H9 (cell line): ENCODE data around the gene SCGB1A1. TPM values are rescaled to one million over a fixed set of nuclear protein-coding genes. Genes with fewer than 3 reads are reported as not detected.

Experiments used
- DNase-seq: peaks from one replicate; pipeline ENCODE4 v3.0.0-alpha.2; 2017
- H2AFZ ChIP-seq: one replicate; pipeline ENCODE4 v1.6.1; 2013; ENCODE audit warnings: mild to moderate bottlenecking, low read length, control low read depth, moderate library complexity
- H2AK5ac ChIP-seq: 2 replicates; pipeline ENCODE4 v1.6.1; 2013; ENCODE audit warnings: low read length, control low read depth, mixed read lengths; ENCODE audit not compliant: insufficient read length
- H2BK120ac ChIP-seq: one replicate; pipeline ENCODE4 v1.6.1; 2013; ENCODE audit warnings: low read depth, mild to moderate bottlenecking, low read length, control low read depth, inconsistent platforms; ENCODE audit not compliant: poor library complexity, severe bottlenecking
- H2BK12ac ChIP-seq: 2 replicates; pipeline ENCODE4 v1.6.1; 2013; ENCODE audit warnings: low read length, control low read depth, mixed read lengths, low read depth; ENCODE audit not compliant: insufficient read length
- H2BK15ac ChIP-seq: 2 replicates; pipeline ENCODE4 v1.6.1; 2013; ENCODE audit warnings: low read depth, low read length, control low read depth
- H2BK20ac ChIP-seq: one replicate; pipeline ENCODE4 v1.6.1; 2013; ENCODE audit warnings: low read depth, mild to moderate bottlenecking, low read length, control low read depth, inconsistent platforms; ENCODE audit not compliant: poor library complexity, severe bottlenecking
- H2BK5ac ChIP-seq: 2 replicates; pipeline ENCODE4 v1.6.1; 2013; ENCODE audit warnings: low read length, control low read depth, mixed read lengths; ENCODE audit not compliant: insufficient read length
- H3K14ac ChIP-seq: 2 replicates; pipeline ENCODE4 v1.6.1; 2013; ENCODE audit warnings: low read length, control low read depth; ENCODE audit not compliant: insufficient read depth
- H3K18ac ChIP-seq: 2 replicates; pipeline ENCODE4 v1.6.1; 2013; ENCODE audit warnings: low read depth, mild to moderate bottlenecking, mixed read lengths, low read length, control low read depth; ENCODE audit not compliant: insufficient read length
- H3K23ac ChIP-seq: 2 replicates; pipeline ENCODE4 v1.6.1; 2013; ENCODE audit warnings: low read length, control low read depth, mixed read lengths, low read depth; ENCODE audit not compliant: insufficient read length
- H3K23me2 ChIP-seq: 2 replicates; pipeline ENCODE4 v1.6.1; 2013; ENCODE audit warnings: low read depth, mild to moderate bottlenecking, mixed read lengths, low read length, control low read depth; ENCODE audit not compliant: insufficient read length, poor library complexity, severe bottlenecking
- H3K27ac ChIP-seq: 2 replicates; pipeline ENCODE4 v1.5.1; 2013; ENCODE audit warnings: low read length, control low read depth, mixed read lengths, low read depth; ENCODE audit not compliant: insufficient read length
- H3K27me3 ChIP-seq: 2 replicates; pipeline ENCODE4 v1.6.1; 2013; ENCODE audit warnings: low read length, control low read depth, inconsistent platforms; ENCODE audit not compliant: insufficient read depth
- H3K4ac ChIP-seq: 2 replicates; pipeline ENCODE4 v1.6.1; 2013; ENCODE audit warnings: low read depth, mild to moderate bottlenecking, control low read depth, inconsistent platforms, low read length, moderate library complexity
- H3K4me1 ChIP-seq: 2 replicates; pipeline ENCODE4 v1.6.1; 2013; ENCODE audit warnings: low read length, control low read depth, inconsistent platforms; ENCODE audit not compliant: insufficient read depth
- H3K4me2 ChIP-seq: 2 replicates; pipeline ENCODE4 v1.6.1; 2013; ENCODE audit warnings: low read length, control low read depth, mixed read lengths; ENCODE audit not compliant: insufficient read length, insufficient read depth
- H3K56ac ChIP-seq: 2 replicates; pipeline ENCODE4 v1.6.1; 2013; ENCODE audit warnings: low read depth, mild to moderate bottlenecking, mixed read lengths, low read length, control low read depth; ENCODE audit not compliant: insufficient read length
- H3K79me1 ChIP-seq: 2 replicates; pipeline ENCODE4 v1.6.1; 2013; ENCODE audit warnings: low read depth, mild to moderate bottlenecking, moderate library complexity, low read length, control low read depth, inconsistent platforms; ENCODE audit not compliant: insufficient read depth, poor library complexity, severe bottlenecking
- H3K79me2 ChIP-seq: 2 replicates; pipeline ENCODE4 v1.6.1; 2013; ENCODE audit warnings: low read length, control low read depth, inconsistent platforms; ENCODE audit not compliant: insufficient read depth
- H3K9ac ChIP-seq: 2 replicates; pipeline ENCODE4 v1.6.1; 2013; ENCODE audit warnings: low read length, control low read depth, mixed read lengths; ENCODE audit not compliant: insufficient read length; ENCODE audit errors: extremely low read depth
- H3K9me3 ChIP-seq: one replicate; pipeline ENCODE4 v1.6.1; 2013; ENCODE audit warnings: low read depth, low read length, inconsistent platforms; ENCODE audit not compliant: control insufficient read depth
- H3T11ph ChIP-seq: one replicate; pipeline ENCODE4 v1.6.1; 2013; ENCODE audit warnings: mild to moderate bottlenecking, low read length, control low read depth, inconsistent platforms
- H4K20me1 ChIP-seq: one replicate; pipeline ENCODE4 v1.6.1; 2013; ENCODE audit not compliant: control insufficient read depth, insufficient read length, insufficient read depth
- H4K5ac ChIP-seq: 2 replicates; pipeline ENCODE4 v1.6.1; 2013; ENCODE audit warnings: low read depth, mild to moderate bottlenecking, mixed read lengths, low read length, control low read depth; ENCODE audit not compliant: insufficient read length
- H4K8ac ChIP-seq: replicated peaks from 2 replicates; pipeline ENCODE4 v1.6.1; 2013; ENCODE audit warnings: low read length, control low read depth, mixed read lengths, low read depth; ENCODE audit not compliant: insufficient read length
- H4K91ac ChIP-seq: 2 replicates; pipeline ENCODE4 v1.6.1; 2013; ENCODE audit warnings: low read depth, mild to moderate bottlenecking, moderate library complexity, mixed read lengths, low read length, control low read depth; ENCODE audit not compliant: insufficient read length
- H3K27ac Mint-ChIP-seq, 3 experiments: 2 replicates in 2 of 3; 3 replicates in 1 of 3; pipeline ENCODE4 v1.8.0; 2020 to 2021; ENCODE audit warnings: mixed read lengths in 3 of 3, mild to moderate bottlenecking in 1 of 3, moderate library complexity in 1 of 3
- H3K27me3 Mint-ChIP-seq: 2 replicates; pipeline ENCODE4 v1.8.0; 2021; ENCODE audit warnings: low read depth, mild to moderate bottlenecking, moderate library complexity, mixed read lengths
- H3K36me3 Mint-ChIP-seq, 3 experiments: 2 replicates in 2 of 3; 3 replicates in 1 of 3; pipeline ENCODE4 v1.8.0; 2020 to 2021; ENCODE audit warnings: low read depth in 3 of 3, mixed read lengths in 3 of 3; ENCODE audit not compliant: insufficient read depth in 1 of 3
- H3K4me1 Mint-ChIP-seq, 2 experiments: 2 replicates each; pipeline ENCODE4 v1.8.0; 2020; ENCODE audit warnings: mixed read lengths in 2 of 2
- H3K4me3 Mint-ChIP-seq, 2 experiments: 2 replicates in 1 of 2; 3 replicates in 1 of 2; pipeline ENCODE4 v1.8.0; 2020 to 2021; ENCODE audit warnings: mild to moderate bottlenecking in 2 of 2, mixed read lengths in 2 of 2, moderate library complexity in 1 of 2
- H3K9me3 Mint-ChIP-seq, 2 experiments: 2 replicates in 1 of 2; 3 replicates in 1 of 2; pipeline ENCODE4 v1.8.0; 2020; ENCODE audit warnings: mild to moderate bottlenecking in 2 of 2, mixed read lengths in 2 of 2, moderate library complexity in 1 of 2
- WGBS: extraction: QIAGEN DNeasy Blood & Tissue Kit; methylation state at CpG from one replicate; pipeline ENCODE4 v1.1.7; 2013; ENCODE audit warnings: missing lambda C conversion rate, low lambda C conversion rate, mixed read lengths; ENCODE audit not compliant: insufficient read length; ENCODE audit errors: extremely low coverage; 5-methylcytosine and 5-hydroxymethylcytosine counted together
- total RNA-seq: library from RNA; stranded (reverse); gene quantifications from 2 replicates; pipeline ENCODE4 v1.2.1, GENCODE V29; 2021
- TF ChIP-seq, protein P1 (sequence below): fragments of 200-600 bp; sonication (generic); conservative IDR thresholded peaks from 3 replicates; pipeline ENCODE4 v1.8.0; 2021; ENCODE audit warnings: antibody characterized with exemption, mild to moderate bottlenecking

The SCGB1A1 gene
- total RNA-seq, 1 experiment from 2014 or later: not detected

GRCh38 chr11:62388999-62389398 lies 29.8 kb upstream of the SCGB1A1 start:
- TF ChIP-seq, protein P1, sequence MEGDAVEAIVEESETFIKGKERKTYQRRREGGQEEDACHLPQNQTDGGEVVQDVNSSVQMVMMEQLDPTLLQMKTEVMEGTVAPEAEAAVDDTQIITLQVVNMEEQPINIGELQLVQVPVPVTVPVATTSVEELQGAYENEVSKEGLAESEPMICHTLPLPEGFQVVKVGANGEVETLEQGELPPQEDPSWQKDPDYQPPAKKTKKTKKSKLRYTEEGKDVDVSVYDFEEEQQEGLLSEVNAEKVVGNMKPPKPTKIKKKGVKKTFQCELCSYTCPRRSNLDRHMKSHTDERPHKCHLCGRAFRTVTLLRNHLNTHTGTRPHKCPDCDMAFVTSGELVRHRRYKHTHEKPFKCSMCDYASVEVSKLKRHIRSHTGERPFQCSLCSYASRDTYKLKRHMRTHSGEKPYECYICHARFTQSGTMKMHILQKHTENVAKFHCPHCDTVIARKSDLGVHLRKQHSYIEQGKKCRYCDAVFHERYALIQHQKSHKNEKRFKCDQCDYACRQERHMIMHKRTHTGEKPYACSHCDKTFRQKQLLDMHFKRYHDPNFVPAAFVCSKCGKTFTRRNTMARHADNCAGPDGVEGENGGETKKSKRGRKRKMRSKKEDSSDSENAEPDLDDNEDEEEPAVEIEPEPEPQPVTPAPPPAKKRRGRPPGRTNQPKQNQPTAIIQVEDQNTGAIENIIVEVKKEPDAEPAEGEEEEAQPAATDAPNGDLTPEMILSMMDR: no peak
- no peak overlapping the region for H3K27ac ChIP-seq
- Mint-ChIP-seq H3K4me1 (no peaks in the 10 kb centered on the region), H3K36me3 (no peaks in the 10 kb centered on the region), H3K27me3 (no peaks in the 10 kb centered on the region), H3K27ac (no peak overlapping the region), H3K9me3 (no peaks in the 10 kb centered on the region), H3K4me3 (no peak overlapping the region)
- no peak overlapping the region for H3K56ac ChIP-seq
- no peaks in the 10 kb centered on the region for H3K79me2 ChIP-seq
- H3K27me3 ChIP-seq: no peaks in the 10 kb centered on the region
- H2BK15ac ChIP-seq: no peak overlapping the region
- H3K14ac ChIP-seq: no peak overlapping the region
- H4K20me1 ChIP-seq: no peaks in the 10 kb centered on the region
- no peaks in the 10 kb centered on the region for H3K9me3 ChIP-seq
- no peak overlapping the region for H2BK12ac ChIP-seq
- H3K4me2 ChIP-seq: no peak overlapping the region
- no peak overlapping the region for H2AK5ac ChIP-seq
- H3T11ph ChIP-seq: no peak overlapping the region
- H2BK5ac ChIP-seq: no peak overlapping the region
- H3K4ac ChIP-seq: no peak overlapping the region
- no peak overlapping the region for H2BK120ac ChIP-seq
- no peak overlapping the region for H2AFZ ChIP-seq
- H2BK20ac ChIP-seq: no peak overlapping the region
- H4K8ac ChIP-seq: no peak overlapping the region
- no peak for DNase-seq
- H4K91ac ChIP-seq: no peak overlapping the region
- H3K79me1 ChIP-seq: no peaks in the 10 kb centered on the region
- H3K18ac ChIP-seq: no peak overlapping the region
- H4K5ac ChIP-seq: no peak overlapping the region
- no peaks in the 10 kb centered on the region for H3K23me2 ChIP-seq
- no peaks in the 10 kb centered on the region for H3K4me1 ChIP-seq
- no peak overlapping the region for H3K23ac ChIP-seq
- H3K9ac ChIP-seq: no peak overlapping the region
- WGBS: no CpG with 5 or more reads among the region's 11 CpGs
